OCI-LY7 (cell line): ENCODE measurements around the gene SLC35F4. TPM values are rescaled to one million over a fixed set of nuclear protein-coding genes. Genes with fewer than 3 reads are reported as not detected.
"Not testable (repeated sequence)": the region's sequence is repeated elsewhere in the genome, so short reads cannot be mapped to it uniquely, and the experiment has no call there.

Experiments used
- BruUV-seq: library from RNA; stranded (reverse); fragments of 400-500 nt; replicated peaks from 2 replicates; lab custom pipeline; 2021; lab: Mats Ljungman, UMichigan
- CTCF ChIA-PET: fragments of 300-600 bp; sonication (Branson Sonifier 250); formaldehyde crosslinking; loops from one replicate; lab custom pipeline; 2022; ENCODE audit warnings: antibody characterized with exemption; ENCODE audit not compliant: unreplicated experiment; lab: Charles Lee
- POLR2A ChIA-PET: fragments of 300-600 bp; sonication (Branson Sonifier 250); formaldehyde crosslinking; loops from one replicate; lab custom pipeline; 2022; ENCODE audit warnings: antibody characterized with exemption; lab: Charles Lee
- DNase-seq: peaks from one replicate; pipeline ENCODE4 v3.0.0-alpha.2; 2015; ENCODE audit warnings: low spot score
- H2AFZ ChIP-seq: fragments of 200-600 bp; sonication (generic), shearing (Covaris generic); 2 replicates; pipeline ENCODE4 v1.6.1; 2014; ENCODE audit warnings: mild to moderate bottlenecking, antibody characterized with exemption, low read length, moderate library complexity
- H3K27ac ChIP-seq: fragments of 200-600 bp; sonication (generic); 2 replicates; pipeline ENCODE4 v1.5.1; 2014; ENCODE audit warnings: mixed run types, low read depth, mild to moderate bottlenecking, moderate library complexity, low read length, inconsistent platforms; ENCODE audit not compliant: poor library complexity, severe bottlenecking
- H3K36me3 ChIP-seq: fragments of 200-600 bp; sonication (generic); 2 replicates; pipeline ENCODE4 v1.6.1; 2014; ENCODE audit warnings: mild to moderate bottlenecking, antibody characterized with exemption, low read length, moderate library complexity, mixed read lengths; ENCODE audit not compliant: insufficient read depth
- H3K4me1 ChIP-seq: fragments of 200-600 bp; sonication (generic); 2 replicates; pipeline ENCODE4 v1.5.1; 2014; ENCODE audit warnings: mild to moderate bottlenecking, low read length; ENCODE audit not compliant: insufficient read depth, poor library complexity, severe bottlenecking
- H3K4me2 ChIP-seq: fragments of 200-600 bp; sonication (generic); 2 replicates; pipeline ENCODE4 v1.6.1; 2014; ENCODE audit warnings: mild to moderate bottlenecking, low read length
- H3K4me3 ChIP-seq: fragments of 200-600 bp; sonication (generic); 2 replicates; pipeline ENCODE4 v1.5.1; 2014; ENCODE audit warnings: mild to moderate bottlenecking, low read depth, low read length; ENCODE audit not compliant: poor library complexity, severe bottlenecking
- H3K79me2 ChIP-seq: fragments of 200-600 bp; sonication (generic); 2 replicates; pipeline ENCODE4 v1.6.1; 2016; ENCODE audit warnings: low read depth, mild to moderate bottlenecking, low read length, moderate library complexity, mixed read lengths; ENCODE audit not compliant: insufficient read depth
- H3K9me2 ChIP-seq: fragments of 200-600 bp; sonication (generic); 2 replicates; pipeline ENCODE4 v1.6.1; 2016; ENCODE audit warnings: mild to moderate bottlenecking, low read length, mixed read lengths; ENCODE audit not compliant: insufficient read depth
- H3K9me3 ChIP-seq: fragments of 200-600 bp; sonication (generic); 2 replicates; pipeline ENCODE4 v1.6.1; 2014; ENCODE audit warnings: mild to moderate bottlenecking, mixed run types, low read length, mixed read lengths
- H4K20me1 ChIP-seq: fragments of 200-600 bp; sonication (generic); 2 replicates; pipeline ENCODE4 v1.6.1; 2014; ENCODE audit warnings: mild to moderate bottlenecking, antibody characterized with exemption, low read length, moderate library complexity, mixed read lengths; ENCODE audit not compliant: insufficient read depth
- CTCF ChIP-seq: fragments of 200-600 bp; sonication (generic); conservative IDR thresholded peaks from 2 replicates; pipeline ENCODE4 v1.5.1; 2014; ENCODE audit warnings: mild to moderate bottlenecking, antibody characterized with exemption, low read length, moderate library complexity, mixed read lengths
- EZH2phosphoT487 ChIP-seq: fragments of 200-600 bp; sonication (generic); IDR thresholded peaks from 2 replicates; pipeline ENCODE4 v1.6.1; 2018; ENCODE audit warnings: low read depth, borderline replicate concordance, mild to moderate bottlenecking, mixed run types, antibody characterized with exemption, low read length, moderate library complexity, mixed read lengths
- intact Hi-C: fragments of 100-400 bp; cut with micrococcal nuclease; formaldehyde crosslinking; loops from one replicate; pipeline ENCODE4 v1.10.0; 2022; ENCODE audit not compliant: unreplicated experiment
- total RNA-seq, 2 experiments: library from RNA; depleted of rRNA in 1 of 2; stranded (reverse); fragments of >200 nt in 1 of 2; shearing (Covaris generic) in 1 of 2; gene quantifications; 2 replicates each; pipeline ENCODE4 v1.2.3, GENCODE V29; 2014 to 2022

The SLC35F4 gene
- total RNA-seq, 2 experiments from 2014 or later = not detected

- no peaks in the 10 kb centered on the region for H3K4me1 ChIP-seq
- no peaks in the 10 kb centered on the region for H3K9me2 ChIP-seq
- H3K9me3 ChIP-seq = no peaks in the 10 kb centered on the region
- ChIA-PET POLR2A (no interaction called here), CTCF (no interaction called here)
- no peaks in the 10 kb centered on the region for H4K20me1 ChIP-seq
- BruUV-seq = no TSS peak
- intact Hi-C loops = no loop called here
- no peak for TF ChIP-seq EZH2phosphoT487
- TF ChIP-seq CTCF = no peak
- DNase-seq = no peak
- H2AFZ ChIP-seq = no peak overlapping the region
- no peak overlapping the region for H3K27ac ChIP-seq
- no peaks in the 10 kb centered on the region for H3K79me2 ChIP-seq
- no peak overlapping the region for H3K4me2 ChIP-seq
- H3K4me3 ChIP-seq = no peak overlapping the region
- no peaks in the 10 kb centered on the region for H3K36me3 ChIP-seq
These were observed 140.4 kb downstream of the SLC35F4 start for GRCh38 chr14:57725399-57726077.

- POLR2A ChIA-PET = interaction anchor here (0.6 kb wide), 1 partner anchor 195 kb away, joined by 3 read pairs; no protein-coding TSS in a partner anchor
- BruUV-seq, H3K79me2 ChIP-seq, H2AFZ ChIP-seq, H3K9me3 ChIP-seq, H3K27ac ChIP-seq, H3K36me3 ChIP-seq, H3K4me3 ChIP-seq, intact Hi-C loops, H3K4me2 ChIP-seq, H3K9me2 ChIP-seq, H4K20me1 ChIP-seq, H3K4me1 ChIP-seq, DNase-seq: not testable (repeated sequence)
- CTCF ChIA-PET = interaction anchor here (0.6 kb wide), 1 partner anchor 16 kb away, joined by 3 read pairs; no protein-coding TSS in a partner anchor
These were observed 143.8 kb downstream of the SLC35F4 start for GRCh38 chr14:57722141-57722540.

GRCh38 chr14:57714487-57714931 is 151.4 kb downstream of the SLC35F4 start:
- no peak overlapping the region for H3K27ac ChIP-seq
- no peaks in the 10 kb centered on the region for H3K36me3 ChIP-seq
- POLR2A ChIA-PET = no interaction called here
- H4K20me1 ChIP-seq = no peaks in the 10 kb centered on the region
- H3K4me3 ChIP-seq = no peak overlapping the region
- intact Hi-C loops = no loop called here
- H3K9me2 ChIP-seq = no peaks in the 10 kb centered on the region
- no peaks in the 10 kb centered on the region for H3K4me1 ChIP-seq
- H3K9me3 ChIP-seq = no peaks in the 10 kb centered on the region
- CTCF ChIA-PET = no interaction called here
- no peak for DNase-seq
- H2AFZ ChIP-seq = no peak overlapping the region
- no peak overlapping the region for H3K4me2 ChIP-seq
- H3K79me2 ChIP-seq = no peaks in the 10 kb centered on the region
- TF ChIP-seq EZH2phosphoT487 (no peak), CTCF (no peak)
- no TSS peak for BruUV-seq
